HEK293 (cell line): Measurements from ENCODE around the gene NEU1.
"Not testable (repeated sequence)": the region's sequence is repeated elsewhere in the genome, so short reads cannot be mapped to it uniquely, and the experiment has no call there.

ENCODE experiments used
- CTCF ChIP-seq: fragments of 450-650 bp; formaldehyde crosslinking; IDR thresholded peaks from 2 replicates; pipeline ENCODE4 v1.5.1; 2016; ENCODE audit warnings: missing biosample characterization, missing genetic modification characterization
- OSR2 ChIP-seq: fragments of 450-650 bp; formaldehyde crosslinking; IDR thresholded peaks from 2 replicates; pipeline ENCODE4 v1.5.1; 2016; ENCODE audit warnings: missing biosample characterization, missing genetic modification characterization
- ZBTB20 ChIP-seq: fragments of 450-650 bp; formaldehyde crosslinking; IDR thresholded peaks from 2 replicates; pipeline ENCODE4 v1.5.1; 2016; ENCODE audit warnings: missing biosample characterization, missing genetic modification characterization
- ZBTB26 ChIP-seq: fragments of 450-650 bp; formaldehyde crosslinking; optimal IDR thresholded peaks from 2 replicates; pipeline ENCODE3; 2016; ENCODE audit warnings: missing biosample characterization, mild to moderate bottlenecking, missing genetic modification characterization
- ZNF202 ChIP-seq: fragments of 450-650 bp; formaldehyde crosslinking; IDR thresholded peaks from 2 replicates; pipeline ENCODE4 v1.5.1; 2016; ENCODE audit warnings: missing biosample characterization, missing genetic modification characterization, borderline replicate concordance
- ZNF292 ChIP-seq: fragments of 450-650 bp; formaldehyde crosslinking; IDR thresholded peaks from 2 replicates; pipeline ENCODE4 v1.5.1; 2016; ENCODE audit warnings: low read depth, missing biosample characterization, missing genetic modification characterization, borderline replicate concordance
- ZNF423 ChIP-seq: fragments of 450-650 bp; formaldehyde crosslinking; IDR thresholded peaks from 2 replicates; pipeline ENCODE4 v1.5.1; 2016; ENCODE audit warnings: missing biosample characterization, missing genetic modification characterization
- ZNF530 ChIP-seq: fragments of 450-650 bp; formaldehyde crosslinking; IDR thresholded peaks from 2 replicates; pipeline ENCODE4 v1.5.1; 2016; ENCODE audit warnings: low read depth, missing biosample characterization, missing genetic modification characterization
- ZNF768 ChIP-seq: fragments of 450-650 bp; formaldehyde crosslinking; IDR thresholded peaks from 2 replicates; pipeline ENCODE4 v1.5.1; 2018; ENCODE audit warnings: missing biosample characterization, mild to moderate bottlenecking, missing genetic modification characterization
- TF ChIP-seq, protein P1 (sequence below): fragments of 450-650 bp; formaldehyde crosslinking; IDR thresholded peaks from 2 replicates; pipeline ENCODE4 v1.5.1; 2016; ENCODE audit warnings: missing biosample characterization, missing genetic modification characterization, borderline replicate concordance

DNA sequence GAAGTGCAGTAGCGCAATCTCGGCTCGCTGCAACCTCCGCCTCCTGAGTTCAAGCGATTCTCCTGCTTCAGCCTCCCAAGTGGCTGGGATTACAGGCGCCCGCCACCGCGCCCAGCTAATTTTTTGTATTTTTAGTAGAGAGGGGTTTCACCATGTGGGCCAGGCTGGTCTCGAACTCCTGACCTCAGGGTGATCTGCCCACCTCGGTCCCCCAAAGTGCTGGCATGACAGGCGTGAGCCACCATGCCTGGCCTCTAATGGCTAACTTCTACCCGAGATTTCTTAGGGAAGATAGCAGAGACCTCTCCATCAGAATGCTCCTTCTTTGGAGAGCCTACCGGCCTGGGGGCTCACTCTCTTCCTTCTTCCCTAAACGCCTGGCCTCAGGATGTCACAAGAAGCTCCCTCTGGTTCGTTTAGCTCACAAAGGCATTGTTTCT lies 1.5 kb upstream of the NEU1 start:
- TF ChIP-seq ZBTB20; OSR2; ZBTB26 (tag by site-specific recombination); ZNF202 (tag by site-specific recombination); ZNF292 (tag by site-specific recombination); ZNF768 (tag by site-specific recombination); ZNF530 (tag by site-specific recombination); ZNF423 (tag by site-specific recombination): not testable (repeated sequence)
- 0 out of 2 replicates have a peak, but pooled peaks have one; percentile 3 for TF ChIP-seq CTCF (tag by site-specific recombination)
- TF ChIP-seq, protein P1, sequence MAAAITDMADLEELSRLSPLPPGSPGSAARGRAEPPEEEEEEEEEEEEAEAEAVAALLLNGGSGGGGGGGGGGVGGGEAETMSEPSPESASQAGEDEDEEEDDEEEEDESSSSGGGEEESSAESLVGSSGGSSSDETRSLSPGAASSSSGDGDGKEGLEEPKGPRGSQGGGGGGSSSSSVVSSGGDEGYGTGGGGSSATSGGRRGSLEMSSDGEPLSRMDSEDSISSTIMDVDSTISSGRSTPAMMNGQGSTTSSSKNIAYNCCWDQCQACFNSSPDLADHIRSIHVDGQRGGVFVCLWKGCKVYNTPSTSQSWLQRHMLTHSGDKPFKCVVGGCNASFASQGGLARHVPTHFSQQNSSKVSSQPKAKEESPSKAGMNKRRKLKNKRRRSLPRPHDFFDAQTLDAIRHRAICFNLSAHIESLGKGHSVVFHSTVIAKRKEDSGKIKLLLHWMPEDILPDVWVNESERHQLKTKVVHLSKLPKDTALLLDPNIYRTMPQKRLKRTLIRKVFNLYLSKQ (tag by site-specific recombination): not testable (repeated sequence)
